ENCODE data around the gene GRID1.

- TF ChIP-seq CTCF (optimal IDR thresholded peaks at IDR 0.05 in 1 of 3, IDR thresholded peaks at IDR 0.05 in 1 of 3, conservative IDR thresholded peaks at IDR 0.05 in 1 of 3; ENCODE audit: extremely low read depth in 1 of 3, insufficient read depth in 2 of 3, low read length in 3 of 3) (no peak), EZH2 (IDR thresholded peaks at IDR 0.05; ENCODE audit: low read length) (no peak)
Measured at GRCh38 chr10:85961479-85962067, 405.0 kb downstream of the GRID1 start.
